ENCODE measurements around the gene GLRA1.
"Not testable (repeated sequence)": the region's sequence is repeated elsewhere in the genome, so short reads cannot be mapped to it uniquely, and the experiment has no call there.

GLRA1 gene

DNA sequence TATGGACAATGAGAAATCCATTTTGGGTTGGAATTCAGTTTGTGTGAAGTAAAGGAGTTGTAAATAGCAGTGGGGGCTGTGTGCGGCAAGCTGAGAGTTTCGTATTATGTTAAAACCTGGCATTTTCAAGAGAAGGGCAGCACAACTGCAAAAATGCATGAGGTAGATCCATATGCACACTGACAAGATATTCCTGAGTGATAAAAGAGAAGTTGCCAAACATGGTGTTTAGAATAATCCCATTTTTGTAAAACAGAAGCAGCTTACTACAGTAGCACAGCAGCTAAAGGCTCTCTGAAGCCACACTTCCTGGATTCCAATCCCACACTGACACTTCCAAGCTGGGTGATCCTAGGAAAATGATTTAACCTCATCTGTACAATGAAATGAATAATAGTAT is 11.2 kb downstream of the GLRA1 start:
- DNase-seq (ENCODE audit: low read depth in 2 of 2), result no peak

GRCh38 chr5:151912360-151912759 is 12.3 kb downstream of the GLRA1 start:
- no peak for DNase-seq (ENCODE audit: low read depth in 2 of 2)

GRCh38 chr5:151911011-151911410 is 13.6 kb downstream of the GLRA1 start:
- no peak for DNase-seq (ENCODE audit: low read depth in 2 of 2)

DNA sequence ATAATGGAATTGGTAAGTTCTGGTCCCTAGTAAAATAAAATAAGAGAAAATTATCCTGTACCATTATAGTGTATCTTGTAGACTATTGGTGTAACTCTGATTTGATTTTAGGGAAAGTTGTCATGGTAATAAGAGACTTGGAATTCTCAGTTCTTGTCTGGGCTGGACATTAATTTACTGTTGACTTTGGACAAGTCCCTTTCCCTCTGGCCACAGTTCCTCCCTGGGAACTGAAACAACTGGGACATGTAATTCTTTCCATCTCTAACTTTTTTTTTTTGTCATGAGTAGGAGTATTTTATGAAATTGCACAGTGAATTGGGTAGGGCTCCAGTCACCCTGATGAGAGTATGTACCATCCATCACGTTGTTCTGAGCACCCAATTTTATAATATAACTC is 15.0 kb downstream of the GLRA1 start:
- no peak for DNase-seq (ENCODE audit: low read depth in 2 of 2)

DNA sequence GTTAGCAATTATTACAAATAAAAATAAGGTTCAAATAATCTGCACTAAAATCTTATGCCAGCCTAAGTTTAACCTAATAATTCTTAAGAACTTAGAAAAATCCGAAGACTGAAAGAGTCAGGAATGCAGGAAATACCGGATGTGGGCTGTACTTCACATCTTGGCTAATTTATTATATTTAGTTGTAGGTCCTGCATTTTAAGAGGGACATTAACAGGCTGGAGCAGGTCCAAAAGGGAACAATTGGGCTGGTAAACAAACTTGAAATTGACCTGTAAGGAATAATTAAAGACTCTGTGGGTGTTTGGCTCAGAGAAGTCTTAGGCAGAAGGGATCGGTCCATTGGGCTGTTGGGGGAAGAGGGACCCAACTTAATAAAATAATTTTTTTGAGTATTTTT is 18.4 kb downstream of the GLRA1 start:
- DNase-seq (ENCODE audit: low read depth in 2 of 2), result no peak

- DNase-seq (ENCODE audit: low read depth in 2 of 2), result no peak
Observed at GRCh38 chr5:151905557-151905961, 19.1 kb downstream of the GLRA1 start.

DNA sequence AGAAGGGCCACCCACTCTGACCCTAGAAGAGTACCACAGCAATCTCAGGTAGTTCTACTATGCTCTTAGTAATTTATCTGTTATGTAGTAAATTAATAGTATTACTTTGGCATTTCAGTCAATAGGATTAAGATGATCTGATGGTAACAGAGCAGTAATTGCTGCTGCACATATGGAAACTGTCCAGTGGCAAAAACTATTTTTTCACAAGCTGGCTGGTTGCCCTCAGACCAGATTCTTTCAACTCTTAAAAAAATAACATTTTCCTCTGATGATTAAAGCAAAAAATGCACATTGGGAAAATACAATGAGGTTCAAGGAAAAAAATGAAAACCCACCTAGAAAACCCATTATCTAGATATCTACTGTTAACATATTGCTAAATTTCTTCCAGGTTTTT is 19.7 kb downstream of the GLRA1 start:
- DNase-seq (ENCODE audit: low read depth in 2 of 2), result no peak

- no peak for DNase-seq (ENCODE audit: low read depth in 2 of 2)
Observed at GRCh38 chr5:151904127-151904526, 20.5 kb downstream of the GLRA1 start.

GRCh38 chr5:151903243-151903653 is 21.4 kb downstream of the GLRA1 start:
- DNase-seq (ENCODE audit: low read depth in 2 of 2), result no peak

- no peak for DNase-seq (ENCODE audit: low read depth in 2 of 2)
Observed at GRCh38 chr5:151902215-151902614, 22.4 kb downstream of the GLRA1 start.

GRCh38 chr5:151901611-151902010 is 23.0 kb downstream of the GLRA1 start:
- DNase-seq (ENCODE audit: low read depth in 2 of 2), result no peak

- no peak for DNase-seq (ENCODE audit: low read depth in 2 of 2)
Observed at GRCh38 chr5:151900891-151901290, 23.8 kb downstream of the GLRA1 start.

DNA sequence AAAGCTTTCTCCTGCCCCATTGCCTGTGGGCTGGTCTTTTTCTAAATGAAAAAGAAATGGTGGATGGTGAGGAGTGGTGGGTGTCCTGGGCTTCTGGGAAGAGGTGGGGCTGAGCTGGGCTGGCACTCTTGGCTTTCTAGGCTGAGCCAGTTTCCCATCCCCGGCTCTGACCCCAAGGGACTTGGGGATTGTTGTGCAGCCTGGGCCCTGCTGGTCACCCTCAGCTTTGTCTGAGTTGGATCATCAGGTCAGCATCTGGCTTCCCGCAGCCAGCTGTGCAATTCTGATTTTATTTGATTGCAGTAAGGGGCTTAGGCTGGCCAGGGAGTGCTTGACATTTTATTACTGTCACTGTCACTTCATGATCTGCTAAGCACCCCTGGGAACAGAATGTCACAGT is 25.3 kb downstream of the GLRA1 start:
- no peak for DNase-seq (ENCODE audit: low read depth in 2 of 2)

- DNase-seq (ENCODE audit: low read depth in 2 of 2), result no peak
Observed at GRCh38 chr5:151897896-151898295, 26.8 kb downstream of the GLRA1 start.

DNA sequence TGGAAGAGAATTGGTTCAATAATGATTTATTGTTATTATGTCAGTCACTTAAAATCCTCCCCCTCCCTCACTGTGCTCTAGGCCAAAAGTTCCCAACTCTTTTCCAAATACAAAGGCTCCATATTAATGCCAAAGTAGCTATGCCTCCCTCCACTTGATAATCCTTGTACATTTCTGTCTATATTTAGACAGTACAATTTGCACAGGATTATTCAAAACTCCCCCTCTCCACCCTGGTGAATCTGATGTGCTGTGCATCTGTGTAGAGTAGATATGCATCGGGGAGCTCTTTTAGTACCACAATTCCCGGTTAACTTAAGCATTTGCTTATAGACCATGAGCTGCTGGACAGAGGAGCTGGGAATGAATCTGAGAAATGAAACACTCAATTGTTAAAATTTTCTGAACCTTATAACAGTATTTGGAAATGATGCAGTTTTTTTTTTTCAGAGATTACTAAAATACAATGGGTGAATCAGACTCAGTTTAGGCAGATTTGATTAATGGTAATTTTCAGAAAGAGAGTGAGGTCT is 27.6 kb downstream of the GLRA1 start:
- no peak for DNase-seq (ENCODE audit: low read depth in 2 of 2)

DNA sequence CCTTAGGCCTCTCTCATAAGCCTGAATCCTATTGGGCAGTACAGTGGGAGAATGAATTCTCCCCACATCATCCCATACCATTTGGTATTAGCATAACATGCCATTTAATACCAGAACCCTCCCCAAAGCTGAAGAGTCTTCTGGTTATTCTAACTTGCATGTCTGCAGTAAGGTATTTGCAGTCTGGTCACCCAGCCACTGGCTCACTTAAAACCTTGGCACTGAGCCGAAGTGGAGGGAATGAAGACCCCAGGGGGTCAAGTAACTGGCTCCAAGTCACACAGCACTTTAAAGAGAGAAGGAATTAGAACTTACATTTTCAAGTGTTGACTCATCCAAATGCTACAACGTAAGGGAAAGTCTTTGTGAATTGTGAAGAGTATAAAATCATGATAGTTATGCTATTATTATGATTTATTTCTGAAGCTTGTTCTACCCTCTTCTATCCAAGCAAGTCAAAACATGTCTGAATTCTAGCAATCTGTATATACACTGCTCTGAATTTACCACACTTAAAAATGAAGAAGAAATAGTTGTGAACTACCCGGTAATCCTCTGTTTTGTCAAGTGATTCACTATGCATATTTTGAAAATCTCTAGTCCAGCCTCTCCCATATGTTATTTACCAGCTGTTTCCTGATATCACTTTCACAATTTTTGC is 28.5 kb downstream of the GLRA1 start:
- DNase-seq (ENCODE audit: low read depth in 2 of 2), result no peak

GRCh38 chr5:151895660-151896030 is 29.0 kb downstream of the GLRA1 start:
- DNase-seq (ENCODE audit: low read depth in 2 of 2), result no peak

GRCh38 chr5:151893485-151893884 is 31.2 kb downstream of the GLRA1 start:
- DNase-seq (ENCODE audit: low read depth in 2 of 2), result not testable (repeated sequence)

GRCh38 chr5:151892393-151892792 is 32.3 kb downstream of the GLRA1 start:
- no peak for DNase-seq (ENCODE audit: low read depth in 2 of 2)

GRCh38 chr5:151890299-151890698 is 34.4 kb downstream of the GLRA1 start:
- DNase-seq (ENCODE audit: low read depth in 2 of 2), result no peak

- DNase-seq (ENCODE audit: low read depth in 2 of 2), result no peak
Observed at GRCh38 chr5:151889614-151890013, 35.0 kb downstream of the GLRA1 start.

DNA sequence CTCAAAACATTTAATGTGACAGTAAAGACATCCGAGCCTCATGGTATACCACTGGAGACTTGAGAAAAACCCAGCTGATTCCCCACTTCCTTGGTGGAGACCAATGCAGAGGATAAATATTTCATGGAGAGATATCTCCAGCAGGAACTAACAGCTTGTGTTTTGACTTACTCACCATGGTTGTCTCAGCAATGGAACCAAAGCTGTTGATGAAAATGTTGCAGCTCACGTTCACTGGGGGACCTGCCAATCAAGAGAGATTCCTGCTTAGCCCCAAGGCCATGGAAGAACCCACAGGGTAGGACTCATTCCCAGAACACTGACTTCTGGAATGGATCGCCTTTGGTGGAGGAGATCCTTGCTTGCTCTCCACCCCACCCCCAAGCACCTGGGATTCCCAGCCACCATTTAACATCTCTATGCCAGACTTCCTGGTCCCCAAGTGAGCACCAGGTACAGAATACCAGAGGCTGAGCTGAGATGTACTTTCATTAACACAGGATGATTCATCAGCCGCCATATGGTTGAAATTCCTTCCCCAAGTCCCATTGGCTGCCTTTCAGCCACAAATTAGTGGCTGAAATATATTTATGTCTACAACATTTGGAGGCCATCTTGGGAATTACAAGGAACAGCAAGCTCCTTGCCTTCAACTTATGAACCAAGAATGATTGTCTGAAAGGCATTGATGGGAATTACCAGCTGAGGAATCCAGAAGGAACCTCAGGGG is 37.9 kb downstream of the GLRA1 start:
- DNase-seq (ENCODE audit: low read depth in 2 of 2), result no peak

DNA sequence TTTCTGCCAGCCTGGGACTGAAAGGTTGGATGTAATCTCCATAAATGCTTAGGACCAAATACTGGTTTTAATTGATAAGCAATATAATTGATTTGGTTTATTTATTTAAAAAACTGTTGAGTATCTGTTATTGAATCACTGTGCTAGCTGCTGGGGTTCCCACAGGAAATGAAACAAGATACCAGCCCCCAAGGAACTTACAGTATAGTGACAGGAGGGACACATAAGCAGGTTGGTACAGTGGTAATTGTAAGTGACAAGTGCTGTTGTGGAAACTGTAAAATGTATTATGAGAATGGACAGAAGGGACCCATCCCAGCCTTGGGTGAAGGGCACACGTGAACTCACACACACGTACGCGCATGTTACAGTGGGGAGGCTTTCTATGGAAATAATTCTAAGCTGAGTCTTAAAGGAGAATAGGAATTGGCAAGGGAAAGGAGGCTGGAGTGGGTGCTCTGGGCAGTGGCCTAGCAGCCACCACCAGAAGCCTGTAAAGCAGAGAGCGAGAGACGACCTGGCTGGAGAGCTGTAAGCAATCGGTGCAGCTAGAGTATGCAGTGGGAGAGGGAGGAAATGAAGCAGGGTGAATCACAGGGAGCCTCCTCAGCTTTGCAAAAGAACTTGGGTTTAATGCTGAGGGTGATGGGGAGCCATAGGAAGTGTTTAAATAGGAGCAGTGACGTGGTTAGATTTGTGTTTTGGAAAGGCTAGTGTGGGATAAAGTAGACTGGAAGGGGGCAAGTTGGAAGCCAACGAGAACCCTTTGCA is 39.3 kb downstream of the GLRA1 start:
- no peak for DNase-seq (ENCODE audit: low read depth in 2 of 2)
